NT2/D1 (cell line): ENCODE measurements around the gene SOWAHB.

Source experiments
- DNase-seq: peaks from one replicate; pipeline ENCODE4 v3.0.0-alpha.2; 2011; ENCODE audit warnings: low read depth, low spot score
- H3K27me3 ChIP-seq: 2 replicates; pipeline ENCODE4 v1.6.0; 2011; ENCODE audit warnings: mild to moderate bottlenecking; ENCODE audit not compliant: insufficient read length, insufficient read depth
- H3K36me3 ChIP-seq: 2 replicates; pipeline ENCODE4 v1.6.1; 2011; ENCODE audit warnings: mild to moderate bottlenecking, low read length, mixed read lengths; ENCODE audit not compliant: insufficient read depth, insufficient read length
- H3K4me1 ChIP-seq: 2 replicates; pipeline ENCODE4 v1.5.1; 2011; ENCODE audit not compliant: insufficient read depth, insufficient read length
- H3K4me3 ChIP-seq: 2 replicates; pipeline ENCODE4 v1.5.1; 2011; ENCODE audit warnings: low read depth; ENCODE audit not compliant: insufficient read length
- H3K9ac ChIP-seq: 2 replicates; pipeline ENCODE4 v1.6.0; 2011; ENCODE audit warnings: low read depth; ENCODE audit not compliant: insufficient read length
- H3K9me3 ChIP-seq: 2 replicates; pipeline ENCODE4 v1.5.1; 2011; ENCODE audit warnings: mild to moderate bottlenecking, low read length; ENCODE audit not compliant: insufficient read depth
- SUZ12 ChIP-seq: IDR thresholded peaks from 2 replicates; pipeline ENCODE4 v1.6.1; 2011; ENCODE audit not compliant: insufficient read length, insufficient read depth; ENCODE audit errors: extremely low read depth
- YY1 ChIP-seq: IDR thresholded peaks from 2 replicates; pipeline ENCODE4 v1.6.1; 2011; ENCODE audit not compliant: insufficient read length, insufficient read depth
- ZNF274 ChIP-seq: IDR thresholded peaks from 2 replicates; pipeline ENCODE4 v1.6.1; 2011; ENCODE audit warnings: mild to moderate bottlenecking, low read depth, low read length

Gene SOWAHB

GRCh38 chr4:76867377-76867776 lies 30.6 kb downstream of the SOWAHB start:
- no peak for DNase-seq
- H3K4me3 ChIP-seq, result no peak overlapping the region
- no peaks in the 10 kb centered on the region for H3K9me3 ChIP-seq
- no peak for TF ChIP-seq YY1
- no peak for TF ChIP-seq ZNF274
- no peak for TF ChIP-seq SUZ12
- no peaks in the 10 kb centered on the region for H3K27me3 ChIP-seq
- no peaks in the 10 kb centered on the region for H3K36me3 ChIP-seq
- peak overlapping the region; percentile 67 for H3K9ac ChIP-seq
- H3K4me1 ChIP-seq, result peaks cover 2% of the 10 kb centered on the region

- no peaks in the 10 kb centered on the region for H3K27me3 ChIP-seq
- no peak overlapping the region for H3K9ac ChIP-seq
- H3K4me3 ChIP-seq, result no peak overlapping the region
- no peak for TF ChIP-seq YY1
- no peak for TF ChIP-seq ZNF274
- TF ChIP-seq SUZ12, result no peak
- no peaks in the 10 kb centered on the region for H3K36me3 ChIP-seq
- H3K9me3 ChIP-seq, result no peaks in the 10 kb centered on the region
- DNase-seq, result no peak
- peaks cover 2% of the 10 kb centered on the region for H3K4me1 ChIP-seq
Observed at GRCh38 chr4:76866641-76867040, 31.3 kb downstream of the SOWAHB start.

- no peaks in the 10 kb centered on the region for H3K27me3 ChIP-seq
- H3K4me3 ChIP-seq, result no peak overlapping the region
- no peaks in the 10 kb centered on the region for H3K4me1 ChIP-seq
- H3K9ac ChIP-seq, result no peak overlapping the region
- H3K36me3 ChIP-seq, result no peaks in the 10 kb centered on the region
- H3K9me3 ChIP-seq, result no peaks in the 10 kb centered on the region
- TF ChIP-seq SUZ12 (no peak), YY1 (no peak), ZNF274 (no peak)
- no peak for DNase-seq
Observed at GRCh38 chr4:76858319-76858718, 39.6 kb downstream of the SOWAHB start.

GRCh38 chr4:76857074-76857409 lies 40.9 kb downstream of the SOWAHB start:
- Histone ChIP-seq H3K4me1 (no peaks in the 10 kb centered on the region), H3K27me3 (no peaks in the 10 kb centered on the region), H3K9me3 (no peaks in the 10 kb centered on the region), H3K36me3 (no peaks in the 10 kb centered on the region), H3K9ac (no peak overlapping the region), H3K4me3 (no peak overlapping the region)
- TF ChIP-seq ZNF274, result no peak
- DNase-seq, result no peak

GRCh38 chr4:76856243-76857073 lies 41.5 kb downstream of the SOWAHB start:
- no peaks in the 10 kb centered on the region for H3K4me1 ChIP-seq
- no peak overlapping the region for H3K9ac ChIP-seq
- no peak overlapping the region for H3K4me3 ChIP-seq
- DNase-seq, result no peak
- no peaks in the 10 kb centered on the region for H3K27me3 ChIP-seq
- H3K9me3 ChIP-seq, result no peaks in the 10 kb centered on the region
- H3K36me3 ChIP-seq, result no peaks in the 10 kb centered on the region
- no peak for TF ChIP-seq YY1
- TF ChIP-seq SUZ12, result no peak

GRCh38 chr4:76854858-76855257 lies 43.1 kb downstream of the SOWAHB start:
- no peaks in the 10 kb centered on the region for H3K36me3 ChIP-seq
- DNase-seq, result no peak
- no peak for TF ChIP-seq ZNF274
- no peak overlapping the region for H3K9ac ChIP-seq
- no peak overlapping the region for H3K4me3 ChIP-seq
- H3K27me3 ChIP-seq, result no peaks in the 10 kb centered on the region
- H3K4me1 ChIP-seq, result no peaks in the 10 kb centered on the region
- no peaks in the 10 kb centered on the region for H3K9me3 ChIP-seq

GRCh38 chr4:76851375-76851774 lies 46.6 kb downstream of the SOWAHB start:
- Histone ChIP-seq H3K4me1 (no peaks in the 10 kb centered on the region), H3K9ac (no peak overlapping the region), H3K9me3 (no peaks in the 10 kb centered on the region), H3K27me3 (no peaks in the 10 kb centered on the region), H3K36me3 (no peaks in the 10 kb centered on the region), H3K4me3 (no peak overlapping the region)
- no peak for DNase-seq
- TF ChIP-seq YY1, result no peak

- Histone ChIP-seq H3K27me3 (no peaks in the 10 kb centered on the region), H3K9ac (no peak overlapping the region), H3K4me3 (no peak overlapping the region), H3K36me3 (no peaks in the 10 kb centered on the region), H3K9me3 (no peaks in the 10 kb centered on the region), H3K4me1 (no peaks in the 10 kb centered on the region)
- TF ChIP-seq SUZ12 (no peak), ZNF274 (no peak), YY1 (no peak)
- no peak for DNase-seq
Observed at GRCh38 chr4:76850010-76850441, 47.9 kb downstream of the SOWAHB start.
